HG02610 (cell line): ENCODE results near the gene ANKS1B.
"Not testable (repeated sequence)": the region's sequence is repeated elsewhere in the genome, so short reads cannot be mapped to it uniquely, and the experiment has no call there.

Experiments
- ATAC-seq: cut with Tn5 transposase; IDR thresholded peaks from one replicate; pipeline ENCODE4 v1.9.1; 2021; ENCODE audit warnings: mild to moderate bottlenecking, moderate library complexity; ENCODE audit not compliant: unreplicated experiment

The ANKS1B gene

GRCh38 chr12:99390707-99391106 lies 594.0 kb downstream of the ANKS1B start:
- ATAC-seq, result no peak

GRCh38 chr12:99389751-99390150 lies 595.0 kb downstream of the ANKS1B start:
- no peak for ATAC-seq

GRCh38 chr12:99388671-99389195 lies 596.0 kb downstream of the ANKS1B start:
- no peak for ATAC-seq

- ATAC-seq, result no peak
Observed at GRCh38 chr12:99387661-99388060, 597.1 kb downstream of the ANKS1B start.

GRCh38 chr12:99386907-99387306 lies 597.8 kb downstream of the ANKS1B start:
- ATAC-seq, result peak; percentile 51

GRCh38 chr12:99383258-99383657 lies 601.5 kb downstream of the ANKS1B start:
- no peak for ATAC-seq

GRCh38 chr12:99381992-99382391 lies 602.7 kb downstream of the ANKS1B start:
- ATAC-seq, result peak; percentile 98

GRCh38 chr12:99380701-99381100 lies 604.0 kb downstream of the ANKS1B start:
- ATAC-seq, result no peak

- no peak for ATAC-seq
Observed at GRCh38 chr12:99374023-99374422, 610.7 kb downstream of the ANKS1B start.

GRCh38 chr12:99372257-99372920 lies 612.3 kb downstream of the ANKS1B start:
- ATAC-seq, result no peak

- ATAC-seq, result no peak
Observed at GRCh38 chr12:99370421-99371138, 614.2 kb downstream of the ANKS1B start.

- ATAC-seq, result no peak
Observed at GRCh38 chr12:99367181-99367580, 617.6 kb downstream of the ANKS1B start.

GRCh38 chr12:99352269-99352668 lies 632.5 kb downstream of the ANKS1B start:
- no peak for ATAC-seq

GRCh38 chr12:99343960-99344359 lies 640.8 kb downstream of the ANKS1B start:
- no peak for ATAC-seq

- no peak for ATAC-seq
Observed at GRCh38 chr12:99339663-99340062, 645.1 kb downstream of the ANKS1B start.

GRCh38 chr12:99334285-99335056 lies 650.3 kb downstream of the ANKS1B start:
- no peak for ATAC-seq

GRCh38 chr12:99332936-99333591 lies 651.7 kb downstream of the ANKS1B start:
- ATAC-seq, result no peak

- no peak for ATAC-seq
Observed at GRCh38 chr12:99330216-99330615, 654.5 kb downstream of the ANKS1B start.

- not testable (repeated sequence) for ATAC-seq
Observed at GRCh38 chr12:99321210-99321609, 663.5 kb downstream of the ANKS1B start.

- no peak for ATAC-seq
Observed at GRCh38 chr12:99311373-99311772, 673.4 kb downstream of the ANKS1B start.

- ATAC-seq, result no peak
Observed at GRCh38 chr12:99309812-99310211, 674.9 kb downstream of the ANKS1B start.
